ENCODE results near the gene CPNE6. TPM values are rescaled to one million over a fixed set of nuclear protein-coding genes. Genes with fewer than 3 reads are reported as not detected.

CPNE6 gene
- total and polyA plus RNA-seq, 2 of the 13 experiments (the other 11 are each of a cell fraction or from before 2014, with no cell fraction given) = not detected

DNA sequence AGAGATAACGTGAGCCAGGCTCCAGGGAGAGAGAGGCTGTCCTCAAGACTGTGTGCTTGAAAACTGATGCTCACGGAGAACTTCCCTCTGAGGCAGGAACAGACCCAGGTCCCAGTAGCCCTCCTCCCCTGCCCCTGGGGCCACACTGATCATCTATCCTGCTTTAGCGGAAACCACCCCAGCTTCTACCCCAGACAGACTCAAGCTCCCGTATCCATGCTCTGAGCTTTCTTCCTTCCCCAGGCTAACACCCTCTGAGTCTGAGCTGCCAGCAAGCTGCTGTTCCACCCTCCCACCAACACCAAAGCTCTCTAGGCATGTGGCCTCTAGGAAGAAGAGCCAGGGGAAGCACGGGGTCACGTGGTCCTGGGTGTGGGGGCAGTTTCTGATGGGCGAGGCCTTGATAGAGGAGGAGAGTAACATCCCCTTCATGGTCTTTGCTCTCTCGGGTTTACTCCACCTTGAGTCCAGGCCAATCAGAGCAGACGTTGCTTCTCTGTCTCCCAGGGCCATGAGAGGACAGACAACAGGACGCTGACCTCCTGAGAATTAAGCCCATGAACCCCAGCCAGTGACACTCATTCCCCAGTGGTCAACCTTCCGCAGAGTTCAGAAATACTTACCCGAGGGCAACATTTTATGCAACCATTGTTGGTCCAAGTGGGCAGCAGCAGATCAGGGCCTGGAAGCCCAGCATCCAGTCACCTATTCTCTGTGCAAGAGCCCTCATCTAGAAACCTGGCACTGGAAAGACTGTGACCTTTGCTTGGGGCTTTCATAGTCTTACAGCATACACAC is 24.1 kb downstream of the CPNE6 start (continued):
- TF ChIP-seq ZIK1 (CRISPR knock-in tag; IDR thresholded peaks at IDR 0.05; ENCODE audit: borderline replicate concordance, low read depth) = peak; percentile 88; the same call in 1 of the 2 replicates
- peak; percentile 98 for TF ChIP-seq HIVEP1 (CRISPR knock-in tag; IDR thresholded peaks at IDR 0.05)
- TF ChIP-seq FOSL2 (CRISPR knock-in tag; IDR thresholded peaks at IDR 0.05) = peak; percentile 74
- TF ChIP-seq, protein P1, sequence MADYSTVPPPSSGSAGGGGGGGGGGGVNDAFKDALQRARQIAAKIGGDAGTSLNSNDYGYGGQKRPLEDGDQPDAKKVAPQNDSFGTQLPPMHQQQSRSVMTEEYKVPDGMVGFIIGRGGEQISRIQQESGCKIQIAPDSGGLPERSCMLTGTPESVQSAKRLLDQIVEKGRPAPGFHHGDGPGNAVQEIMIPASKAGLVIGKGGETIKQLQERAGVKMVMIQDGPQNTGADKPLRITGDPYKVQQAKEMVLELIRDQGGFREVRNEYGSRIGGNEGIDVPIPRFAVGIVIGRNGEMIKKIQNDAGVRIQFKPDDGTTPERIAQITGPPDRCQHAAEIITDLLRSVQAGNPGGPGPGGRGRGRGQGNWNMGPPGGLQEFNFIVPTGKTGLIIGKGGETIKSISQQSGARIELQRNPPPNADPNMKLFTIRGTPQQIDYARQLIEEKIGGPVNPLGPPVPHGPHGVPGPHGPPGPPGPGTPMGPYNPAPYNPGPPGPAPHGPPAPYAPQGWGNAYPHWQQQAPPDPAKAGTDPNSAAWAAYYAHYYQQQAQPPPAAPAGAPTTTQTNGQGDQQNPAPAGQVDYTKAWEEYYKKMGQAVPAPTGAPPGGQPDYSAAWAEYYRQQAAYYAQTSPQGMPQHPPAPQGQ (CRISPR knock-in tag; IDR thresholded peaks at IDR 0.05; ENCODE audit: borderline replicate concordance) = peak; percentile 56; the same call in 1 of the 2 replicates
- no peak for TF ChIP-seq CCDC6 (CRISPR knock-in tag; IDR thresholded peaks at IDR 0.05)
- peak; percentile 99 for TF ChIP-seq MAZ (IDR thresholded peaks at IDR 0.05; ENCODE audit: borderline replicate concordance, low read depth, low read length)
- TF ChIP-seq MAZ (CRISPR knock-in tag; IDR thresholded peaks at IDR 0.05; ENCODE audit: low read depth) = peak; percentile 99
- TF ChIP-seq, protein P2, sequence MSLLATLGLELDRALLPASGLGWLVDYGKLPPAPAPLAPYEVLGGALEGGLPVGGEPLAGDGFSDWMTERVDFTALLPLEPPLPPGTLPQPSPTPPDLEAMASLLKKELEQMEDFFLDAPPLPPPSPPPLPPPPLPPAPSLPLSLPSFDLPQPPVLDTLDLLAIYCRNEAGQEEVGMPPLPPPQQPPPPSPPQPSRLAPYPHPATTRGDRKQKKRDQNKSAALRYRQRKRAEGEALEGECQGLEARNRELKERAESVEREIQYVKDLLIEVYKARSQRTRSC (CRISPR knock-in tag; IDR thresholded peaks at IDR 0.05; ENCODE audit: low read depth) = peak; percentile 97; the same call in 1 of the 2 replicates
- peak; percentile 65 for TF ChIP-seq ETV5 (CRISPR knock-in tag; IDR thresholded peaks at IDR 0.05; ENCODE audit: borderline replicate concordance)
- peak; percentile 94 for TF ChIP-seq KLF15 (CRISPR knock-in tag; IDR thresholded peaks at IDR 0.05; ENCODE audit: borderline replicate concordance)
- no peak for TF ChIP-seq ATF7 (IDR thresholded peaks at IDR 0.05)
- TF ChIP-seq ATF7 (CRISPR knock-in tag; IDR thresholded peaks at IDR 0.05) = peak; percentile 95; the same call in 1 of the 2 replicates
- TF ChIP-seq MZF1 (CRISPR knock-in tag; IDR thresholded peaks at IDR 0.05; ENCODE audit: borderline replicate concordance) = peak; percentile 82; the same call in 1 of the 2 replicates
- TF ChIP-seq, protein P3, sequence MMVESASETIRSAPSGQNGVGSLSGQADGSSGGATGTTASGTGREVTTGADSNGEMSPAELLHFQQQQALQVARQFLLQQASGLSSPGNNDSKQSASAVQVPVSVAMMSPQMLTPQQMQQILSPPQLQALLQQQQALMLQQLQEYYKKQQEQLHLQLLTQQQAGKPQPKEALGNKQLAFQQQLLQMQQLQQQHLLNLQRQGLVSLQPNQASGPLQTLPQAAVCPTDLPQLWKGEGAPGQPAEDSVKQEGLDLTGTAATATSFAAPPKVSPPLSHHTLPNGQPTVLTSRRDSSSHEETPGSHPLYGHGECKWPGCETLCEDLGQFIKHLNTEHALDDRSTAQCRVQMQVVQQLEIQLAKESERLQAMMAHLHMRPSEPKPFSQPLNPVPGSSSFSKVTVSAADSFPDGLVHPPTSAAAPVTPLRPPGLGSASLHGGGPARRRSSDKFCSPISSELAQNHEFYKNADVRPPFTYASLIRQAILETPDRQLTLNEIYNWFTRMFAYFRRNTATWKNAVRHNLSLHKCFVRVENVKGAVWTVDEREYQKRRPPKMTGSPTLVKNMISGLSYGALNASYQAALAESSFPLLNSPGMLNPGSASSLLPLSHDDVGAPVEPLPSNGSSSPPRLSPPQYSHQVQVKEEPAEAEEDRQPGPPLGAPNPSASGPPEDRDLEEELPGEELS (CRISPR knock-in tag; IDR thresholded peaks at IDR 0.05) = peak; percentile 95
- TF ChIP-seq ZNF136 (CRISPR knock-in tag; IDR thresholded peaks at IDR 0.05; ENCODE audit: low read depth) = peak; percentile 98
- TF ChIP-seq, protein P4, sequence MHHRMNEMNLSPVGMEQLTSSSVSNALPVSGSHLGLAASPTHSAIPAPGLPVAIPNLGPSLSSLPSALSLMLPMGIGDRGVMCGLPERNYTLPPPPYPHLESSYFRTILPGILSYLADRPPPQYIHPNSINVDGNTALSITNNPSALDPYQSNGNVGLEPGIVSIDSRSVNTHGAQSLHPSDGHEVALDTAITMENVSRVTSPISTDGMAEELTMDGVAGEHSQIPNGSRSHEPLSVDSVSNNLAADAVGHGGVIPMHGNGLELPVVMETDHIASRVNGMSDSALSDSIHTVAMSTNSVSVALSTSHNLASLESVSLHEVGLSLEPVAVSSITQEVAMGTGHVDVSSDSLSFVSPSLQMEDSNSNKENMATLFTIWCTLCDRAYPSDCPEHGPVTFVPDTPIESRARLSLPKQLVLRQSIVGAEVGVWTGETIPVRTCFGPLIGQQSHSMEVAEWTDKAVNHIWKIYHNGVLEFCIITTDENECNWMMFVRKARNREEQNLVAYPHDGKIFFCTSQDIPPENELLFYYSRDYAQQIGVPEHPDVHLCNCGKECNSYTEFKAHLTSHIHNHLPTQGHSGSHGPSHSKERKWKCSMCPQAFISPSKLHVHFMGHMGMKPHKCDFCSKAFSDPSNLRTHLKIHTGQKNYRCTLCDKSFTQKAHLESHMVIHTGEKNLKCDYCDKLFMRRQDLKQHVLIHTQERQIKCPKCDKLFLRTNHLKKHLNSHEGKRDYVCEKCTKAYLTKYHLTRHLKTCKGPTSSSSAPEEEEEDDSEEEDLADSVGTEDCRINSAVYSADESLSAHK (CRISPR knock-in tag; IDR thresholded peaks at IDR 0.05; ENCODE audit: borderline replicate concordance) = peak; percentile 94; the same call in 1 of the 2 replicates
- TF ChIP-seq ZFP62 (CRISPR knock-in tag; IDR thresholded peaks at IDR 0.05) = no peak
- no peak for TF ChIP-seq ZNF253 (CRISPR knock-in tag; IDR thresholded peaks at IDR 0.05; ENCODE audit: borderline replicate concordance)
- TF ChIP-seq HNRNPK (IDR thresholded peaks at IDR 0.05; ENCODE audit: low read depth, low read length, poor library complexity, severe bottlenecking) = no peak
- TF ChIP-seq ZNF441 (CRISPR knock-in tag; IDR thresholded peaks at IDR 0.05; ENCODE audit: borderline replicate concordance) = peak; percentile 97
- peak; percentile 98 for TF ChIP-seq NFKB2 (CRISPR knock-in tag; IDR thresholded peaks at IDR 0.05; ENCODE audit: borderline replicate concordance)

Data from HepG2 (cell line).